ENCODE data around the gene SLC22A4. TPM values are rescaled to one million over a fixed set of nuclear protein-coding genes. Genes with fewer than 3 reads are reported as not detected.

SLC22A4 gene
- polyA plus RNA-seq, 1 donor, result 3.2 TPM

GRCh38 chr5:132376694-132377641 lies 82.8 kb downstream of the SLC22A4 start:
- DNase-seq, result peak; percentile 71

- no peak for DNase-seq
These were observed 83.5 kb downstream of the SLC22A4 start for GRCh38 chr5:132377738-132378137.

GRCh38 chr5:132378580-132378979 lies 84.4 kb downstream of the SLC22A4 start:
- no peak for DNase-seq

- DNase-seq, result no peak
These were observed 85.9 kb downstream of the SLC22A4 start for GRCh38 chr5:132380047-132380446.

GRCh38 chr5:132380741-132381140 lies 86.5 kb downstream of the SLC22A4 start:
- DNase-seq, result no peak

GRCh38 chr5:132381614-132382013 lies 87.4 kb downstream of the SLC22A4 start:
- DNase-seq, result no peak

GRCh38 chr5:132383261-132383660 lies 89.1 kb downstream of the SLC22A4 start:
- DNase-seq, result no peak

GRCh38 chr5:132383984-132384383 lies 89.8 kb downstream of the SLC22A4 start:
- DNase-seq, result no peak

- DNase-seq, result no peak
These were observed 90.4 kb downstream of the SLC22A4 start for GRCh38 chr5:132384506-132385050.

GRCh38 chr5:132385326-132386105 lies 91.3 kb downstream of the SLC22A4 start:
- peak; percentile 56 for DNase-seq

GRCh38 chr5:132386644-132387286 lies 92.6 kb downstream of the SLC22A4 start:
- peak; percentile 66 for DNase-seq

- peak; percentile 78 for DNase-seq
These were observed 93.5 kb downstream of the SLC22A4 start for GRCh38 chr5:132387640-132388117.

GRCh38 chr5:132388244-132389050 lies 94.3 kb downstream of the SLC22A4 start:
- peak; percentile 60 for DNase-seq

GRCh38 chr5:132389051-132389331 lies 94.8 kb downstream of the SLC22A4 start:
- DNase-seq, result no peak

- DNase-seq, result no peak
These were observed 95.5 kb downstream of the SLC22A4 start for GRCh38 chr5:132389585-132390286.

GRCh38 chr5:132391247-132391646 lies 97.1 kb downstream of the SLC22A4 start:
- no peak for DNase-seq

- DNase-seq, result no peak
These were observed 97.7 kb downstream of the SLC22A4 start for GRCh38 chr5:132391870-132392269.

- no peak for DNase-seq
These were observed 98.2 kb downstream of the SLC22A4 start for GRCh38 chr5:132392411-132392810.

GRCh38 chr5:132392978-132393825 lies 99.0 kb downstream of the SLC22A4 start:
- no peak for DNase-seq
